ENCODE measurements around the gene PPP1R12B.

DNA sequence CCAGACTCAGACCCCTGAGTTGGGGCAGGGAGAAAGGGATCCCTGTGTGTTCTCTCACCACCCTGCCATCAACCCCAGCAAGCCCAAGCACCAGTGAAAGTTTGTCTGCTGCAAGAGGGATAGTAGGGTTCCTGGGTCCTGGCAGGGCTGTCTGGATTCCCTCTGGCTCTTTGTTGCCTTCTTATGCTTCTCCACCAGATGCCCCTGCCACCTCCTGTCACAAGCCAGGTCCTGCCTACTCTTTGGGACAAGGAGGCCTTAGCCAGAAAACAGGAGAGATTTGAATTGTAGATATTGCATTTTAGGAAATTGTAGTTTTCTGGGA, 28.5 kb upstream of the PPP1R12B start:
- TF ChIP-seq, protein P1, sequence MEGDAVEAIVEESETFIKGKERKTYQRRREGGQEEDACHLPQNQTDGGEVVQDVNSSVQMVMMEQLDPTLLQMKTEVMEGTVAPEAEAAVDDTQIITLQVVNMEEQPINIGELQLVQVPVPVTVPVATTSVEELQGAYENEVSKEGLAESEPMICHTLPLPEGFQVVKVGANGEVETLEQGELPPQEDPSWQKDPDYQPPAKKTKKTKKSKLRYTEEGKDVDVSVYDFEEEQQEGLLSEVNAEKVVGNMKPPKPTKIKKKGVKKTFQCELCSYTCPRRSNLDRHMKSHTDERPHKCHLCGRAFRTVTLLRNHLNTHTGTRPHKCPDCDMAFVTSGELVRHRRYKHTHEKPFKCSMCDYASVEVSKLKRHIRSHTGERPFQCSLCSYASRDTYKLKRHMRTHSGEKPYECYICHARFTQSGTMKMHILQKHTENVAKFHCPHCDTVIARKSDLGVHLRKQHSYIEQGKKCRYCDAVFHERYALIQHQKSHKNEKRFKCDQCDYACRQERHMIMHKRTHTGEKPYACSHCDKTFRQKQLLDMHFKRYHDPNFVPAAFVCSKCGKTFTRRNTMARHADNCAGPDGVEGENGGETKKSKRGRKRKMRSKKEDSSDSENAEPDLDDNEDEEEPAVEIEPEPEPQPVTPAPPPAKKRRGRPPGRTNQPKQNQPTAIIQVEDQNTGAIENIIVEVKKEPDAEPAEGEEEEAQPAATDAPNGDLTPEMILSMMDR (IDR thresholded peaks at IDR 0.05): no peak
- TF ChIP-seq EP300 (IDR thresholded peaks at IDR 0.05): no peak

All from gastroesophageal sphincter (tissue), 3 donors.